GM21367 (cell line): ENCODE data around the gene POLA1.
"Not testable (repeated sequence)": the region's sequence is repeated elsewhere in the genome, so short reads cannot be mapped to it uniquely, and the experiment has no call there.

Source experiments
- ATAC-seq: cut with Tn5 transposase; IDR thresholded peaks from one replicate; pipeline ENCODE4 v1.9.1; 2021; ENCODE audit not compliant: unreplicated experiment

The POLA1 gene

GRCh38 chrX:24693453-24694202, at the start of gene POLA1:
Gene POLA1 (plus strand): TSS chrX:24693918. CDS start chrX:24693962, 44 bp downstream.
- peak; percentile 96 for ATAC-seq

- no peak for ATAC-seq
These were observed 47.7 kb upstream of the POLA1 start for GRCh38 chrX:24646006-24646405.

GRCh38 chrX:24646745-24647182, 47.0 kb upstream of the POLA1 start:
- ATAC-seq: no peak

GRCh38 chrX:24647257-24648058, 46.3 kb upstream of the POLA1 start, which contains the start of gene PCYT1B:
Gene PCYT1B (minus strand): TSS chrX:24647347. CDS start chrX:24647105, 242 bp downstream.
- ATAC-seq: peak; percentile 84

GRCh38 chrX:24648495-24648894, 45.2 kb upstream of the POLA1 start:
- ATAC-seq: no peak

- no peak for ATAC-seq
These were observed 41.9 kb upstream of the POLA1 start for GRCh38 chrX:24651783-24652182.

- ATAC-seq: not testable (repeated sequence)
These were observed 38.0 kb upstream of the POLA1 start for GRCh38 chrX:24655679-24656078.

GRCh38 chrX:24657671-24658386, 35.9 kb upstream of the POLA1 start:
- ATAC-seq: no peak

GRCh38 chrX:24658421-24658820, 35.3 kb upstream of the POLA1 start:
- ATAC-seq: no peak

GRCh38 chrX:24659106-24659505, 34.6 kb upstream of the POLA1 start:
- no peak for ATAC-seq

GRCh38 chrX:24659646-24660045, 34.1 kb upstream of the POLA1 start:
- no peak for ATAC-seq

- ATAC-seq: no peak
These were observed 32.4 kb upstream of the POLA1 start for GRCh38 chrX:24661292-24661691.

GRCh38 chrX:24662352-24662751, 31.4 kb upstream of the POLA1 start:
- no peak for ATAC-seq

- ATAC-seq: no peak
These were observed 25.6 kb upstream of the POLA1 start for GRCh38 chrX:24668111-24668510.

GRCh38 chrX:24672701-24673190, 21.0 kb upstream of the POLA1 start:
- ATAC-seq: no peak

GRCh38 chrX:24673424-24673823, 20.3 kb upstream of the POLA1 start:
- ATAC-seq: no peak

GRCh38 chrX:24676403-24677024, 17.2 kb upstream of the POLA1 start:
- no peak for ATAC-seq

- no peak for ATAC-seq
These were observed 10.8 kb upstream of the POLA1 start for GRCh38 chrX:24682739-24683432.

GRCh38 chrX:24684048-24684447, 9.7 kb upstream of the POLA1 start:
- no peak for ATAC-seq

- ATAC-seq: no peak
These were observed 1.4 kb upstream of the POLA1 start for GRCh38 chrX:24692305-24692704.
